K562 (cell line): ENCODE results near the gene GMEB2. TPM values are rescaled to one million over a fixed set of nuclear protein-coding genes. Genes with fewer than 3 reads are reported as not detected.
A peak's percentile ranks its signal among the peaks of the same experiment; 100 is the strongest.

ENCODE experiments used
- C11orf30 ChIP-seq: fragments of 450-650 bp; IDR thresholded peaks from 2 replicates; pipeline ENCODE4 v1.6.1; 2016; ENCODE audit warnings: low read depth, mild to moderate bottlenecking
- FOXK2 ChIP-seq, 2 experiments: fragments of 450-650 bp; IDR thresholded peaks in 1 of 2; conservative IDR thresholded peaks in 1 of 2; 2 replicates each; pipeline ENCODE4 v1.6.1; 2016; ENCODE audit warnings: low read depth in 2 of 2, mild to moderate bottlenecking in 1 of 2
- FOXO4 ChIP-seq: fragments of 450-650 bp; formaldehyde crosslinking; IDR thresholded peaks from 2 replicates; pipeline ENCODE4 v1.4.0; 2020; ENCODE audit warnings: mild to moderate bottlenecking, moderate library complexity
- HES1 ChIP-seq: fragments of 450-650 bp; IDR thresholded peaks from 2 replicates; pipeline ENCODE4 v1.6.1; 2016; ENCODE audit warnings: low read depth, mild to moderate bottlenecking, moderate library complexity
- L3MBTL2 ChIP-seq: fragments of 450-650 bp; IDR thresholded peaks from 2 replicates; pipeline ENCODE4 v1.6.1; 2016; ENCODE audit warnings: mild to moderate bottlenecking, moderate library complexity
- LCOR ChIP-seq: sonication (generic); formaldehyde crosslinking; IDR thresholded peaks from 2 replicates; pipeline ENCODE4 v1.8.0; 2022; ENCODE audit warnings: mild to moderate bottlenecking, missing genetic modification reagents
- MCM2 ChIP-seq: fragments of 450-650 bp; IDR thresholded peaks from 2 replicates; pipeline ENCODE4 v1.6.1; 2017; ENCODE audit warnings: low read depth, mild to moderate bottlenecking
- MTA1 ChIP-seq: fragments of 450-650 bp; IDR thresholded peaks from 2 replicates; pipeline ENCODE4 v1.6.1; 2017; ENCODE audit warnings: borderline replicate concordance
- PHB ChIP-seq: fragments of 250-450 bp; sonication (Bioruptor Pico); IDR thresholded peaks from 2 replicates; pipeline ENCODE4 v1.5.0; 2021
- RBM17 ChIP-seq: fragments of 200-400 bp; formaldehyde crosslinking; IDR thresholded peaks from 2 replicates; pipeline ENCODE4 v1.6.1; 2017; ENCODE audit warnings: low read depth, mild to moderate bottlenecking, low read length, borderline replicate concordance
- RERE ChIP-seq: sonication (generic); formaldehyde crosslinking; IDR thresholded peaks from 2 replicates; pipeline ENCODE4 v1.8.0; 2023; ENCODE audit warnings: missing genetic modification reagents, mild to moderate bottlenecking, borderline replicate concordance
- TSHZ1 ChIP-seq: fragments of 250-450 bp; sonication (Bioruptor Pico); IDR thresholded peaks from 2 replicates; pipeline ENCODE4 v1.4.0; 2020; ENCODE audit warnings: mild to moderate bottlenecking, moderate library complexity
- ZC3H8 ChIP-seq: fragments of 450-650 bp; IDR thresholded peaks from 2 replicates; pipeline ENCODE4 v1.6.1; 2017
- ZNF707 ChIP-seq: fragments of 250-450 bp; sonication (Bioruptor Pico); conservative IDR thresholded peaks from 2 replicates; pipeline ENCODE4 v1.8.0; 2022; ENCODE audit warnings: inconsistent platforms, mild to moderate bottlenecking, moderate library complexity
- ZNF76 ChIP-seq: fragments of 250-450 bp; sonication (Bioruptor Pico); IDR thresholded peaks from 2 replicates; pipeline ENCODE4 v1.4.0; 2020; ENCODE audit warnings: mild to moderate bottlenecking, moderate library complexity, borderline replicate concordance
- ZNF766 ChIP-seq: fragments of 200-800 bp; sonication (Bioruptor generic); conservative IDR thresholded peaks from 2 replicates; pipeline ENCODE4 v1.6.1; 2016; ENCODE audit warnings: missing genetic modification characterization, missing compliant biosample characterization
- ZNF780A ChIP-seq: fragments of 250-450 bp; sonication (Bioruptor Pico); IDR thresholded peaks from 2 replicates; pipeline ENCODE4 v1.5.0; 2021; ENCODE audit warnings: mild to moderate bottlenecking
- polyA plus RNA-seq, 8 experiments: library from polyadenylated mRNA; depleted of rRNA in 4 of 8; stranded (reverse) in 5 of 8; unstranded in 3 of 8; fragments of >200 nt; fragmentation: Nextera tagmentation in 2 of 8; fragmentation: Illumina TruSeq in 1 of 8; extraction: Ambion mirVana in 2 of 8; extraction: Trizol in 1 of 8; gene quantifications; 2 replicates each; pipeline versions ENCODE4 v1.2.1 to v1.2.3, GENCODE V29; 2011 to 2014; ENCODE audit warnings: inconsistent platforms in 1 of 8, missing spikeins in 1 of 8
- total RNA-seq, 7 experiments: library from RNA; depleted of rRNA in 6 of 7; stranded (reverse); fragments of >200 nt in 6 of 7; fragmentation: Illumina TruSeq in 2 of 7; extraction: Trizol in 2 of 7; gene quantifications; 2 replicates each; pipeline versions ENCODE4 v1.2.1 to v1.2.3, GENCODE V29; 2011 to 2021; ENCODE audit warnings: low replicate concordance in 1 of 7

GMEB2 gene
- total and polyA plus RNA-seq, 9 of the 15 experiments (the other 6 are each of a cell fraction or from before 2014, with no cell fraction given) = 0.03 to 13.9 (median 6.3) TPM

- TF ChIP-seq RERE (CRISPR knock-in tag) (no peak), PHB (CRISPR knock-in tag) (peak; percentile 14; the same call in 1 of the 2 replicates), FOXO4 (no peak), LCOR (CRISPR knock-in tag) (no peak), HES1 (no peak), MTA1 (no peak), ZNF707 (no peak), C11orf30 (peak; percentile 98), MCM2 (no peak), ZNF766 (CRISPR knock-in tag) (peak; percentile 82), ZNF780A (no peak), L3MBTL2 (peak; percentile 66; the same call in 1 of the 2 replicates), FOXK2 (conservative IDR thresholded peaks at IDR 0.05 in 1 of 2, IDR thresholded peaks at IDR 0.05 in 1 of 2; ENCODE audit: low read depth in 2 of 2) (peak in 1 of 2 experiments; percentile 17; a peak in 1 of 4 replicates), RBM17 (no peak), TSHZ1 (CRISPR knock-in tag) (no peak), ZNF76 (CRISPR knock-in tag) (peak; percentile 18; the same call in 1 of the 2 replicates), ZC3H8 (no peak)
Observed at GRCh38 chr20:63657937-63658748, 31.2 kb upstream of the GMEB2 start, which contains the start of gene RTEL1 (continued).
